SK-N-SH (cell line): ENCODE results near the gene THBD. TPM values are rescaled to one million over a fixed set of nuclear protein-coding genes. Genes with fewer than 3 reads are reported as not detected.

Experiments used
- CTCF ChIA-PET: fragments of 300-600, 350-600 bp; formaldehyde crosslinking; extraction: SDS; loops from one replicate; lab custom pipeline; 2021; lab: Yijun Ruan, JAX
- POLR2A ChIA-PET: fragments of 350-600 bp; sonication (Branson Sonifier 250); formaldehyde crosslinking; extraction: SDS; loops from one replicate; lab custom pipeline; 2020; ENCODE audit warnings: antibody characterized with exemption, inconsistent platforms; lab: Yijun Ruan, JAX
- DNase-seq: peaks from one replicate; pipeline ENCODE4 v3.0.0; 2012
- H2AFZ ChIP-seq: fragments of 200-600 bp; sonication (generic); 2 replicates; pipeline ENCODE4 v1.8.1; 2016; ENCODE audit warnings: antibody characterized with exemption, mild to moderate bottlenecking, low read depth
- H3F3A ChIP-seq: fragments of 200-600 bp; sonication (generic); replicated peaks from 2 replicates; pipeline ENCODE3; 2016; ENCODE audit warnings: antibody characterized with exemption, mild to moderate bottlenecking; ENCODE audit not compliant: insufficient read depth
- H3K27ac ChIP-seq, 2 experiments: fragments of 200-500 bp in 1 of 2; fragments of 200-600 bp in 1 of 2; sonication (Bioruptor generic) in 1 of 2; sonication (generic), shearing (Covaris generic) in 1 of 2; 2 replicates each; pipeline versions ENCODE4 v1.5.1 to v1.6.1; 2014 to 2016; ENCODE audit warnings: low read depth in 2 of 2, inconsistent platforms in 1 of 2, low read length in 1 of 2, mild to moderate bottlenecking in 1 of 2, mixed read lengths in 1 of 2
- H3K27me3 ChIP-seq: fragments of 200-600 bp; sonication (generic), shearing (Covaris generic); 2 replicates; pipeline ENCODE4 v1.6.1; 2016; ENCODE audit warnings: mixed run types; ENCODE audit not compliant: insufficient read depth
- H3K36me3 ChIP-seq, 2 experiments: fragments of 200-500 bp in 1 of 2; fragments of 200-600 bp in 1 of 2; sonication (Bioruptor generic) in 1 of 2; sonication (generic) in 1 of 2; replicated peaks in 1 of 2; 2 replicates each; pipeline versions ENCODE3 to v1.5.1; 2014 to 2016; ENCODE audit warnings: low read length in 1 of 2, mild to moderate bottlenecking in 1 of 2; ENCODE audit not compliant: insufficient read depth in 2 of 2, control insufficient read depth in 1 of 2
- H3K4me1 ChIP-seq, 2 experiments: fragments of 200-500 bp in 1 of 2; fragments of 200-600 bp in 1 of 2; sonication (Bioruptor generic) in 1 of 2; sonication (generic), shearing (Covaris generic) in 1 of 2; 2 replicates each; pipeline versions ENCODE4 v1.5.1 to v1.6.1; 2014 to 2016; ENCODE audit warnings: low read depth in 1 of 2, low read length in 1 of 2, mixed run types in 1 of 2; ENCODE audit not compliant: insufficient read depth in 2 of 2, control insufficient read depth in 1 of 2
- H3K4me2 ChIP-seq: fragments of 200-600 bp; sonication (generic), shearing (Covaris generic); 2 replicates; pipeline ENCODE4 v1.6.1; 2017; ENCODE audit warnings: mixed run types
- H3K4me3 ChIP-seq, 2 experiments: fragments of 200-500 bp in 1 of 2; fragments of 200-600 bp in 1 of 2; sonication (Bioruptor generic) in 1 of 2; sonication (generic), shearing (Covaris generic) in 1 of 2; 2 replicates each; pipeline versions ENCODE4 v1.5.1 to v1.8.1; 2014 to 2016; ENCODE audit warnings: low read depth in 2 of 2, inconsistent platforms in 1 of 2, low read length in 1 of 2, mild to moderate bottlenecking in 1 of 2, mixed read lengths in 1 of 2, moderate library complexity in 1 of 2
- H3K79me2 ChIP-seq: fragments of 200-600 bp; sonication (generic); 2 replicates; pipeline ENCODE4 v1.8.1; 2017; ENCODE audit warnings: mild to moderate bottlenecking; ENCODE audit not compliant: insufficient read depth
- H3K9ac ChIP-seq: fragments of 200-600 bp; sonication (generic); 2 replicates; pipeline ENCODE4 v1.6.1; 2017; ENCODE audit warnings: mixed run types
- H3K9me2 ChIP-seq: fragments of 200-600 bp; sonication (generic); 2 replicates; pipeline ENCODE4 v1.6.1; 2017; ENCODE audit warnings: mixed run types
- H3K9me3 ChIP-seq: fragments of 200-600 bp; sonication (generic); 2 replicates; pipeline ENCODE4 v1.6.1; 2017; ENCODE audit warnings: mixed run types, mild to moderate bottlenecking, moderate library complexity
- H4K20me1 ChIP-seq: fragments of 200-600 bp; sonication (generic); 2 replicates; pipeline ENCODE4 v1.6.1; 2017; ENCODE audit warnings: mild to moderate bottlenecking, mixed run types; ENCODE audit not compliant: insufficient read depth
- CHD2 ChIP-seq: fragments of 150-350 bp; IDR thresholded peaks from 2 replicates; pipeline ENCODE4 v1.6.1; 2018; ENCODE audit warnings: low read length; ENCODE audit not compliant: partially characterized antibody
- FOSL2 ChIP-seq: IDR thresholded peaks from 2 replicates; pipeline ENCODE4 v1.4.0; 2012; ENCODE audit warnings: low read depth, mild to moderate bottlenecking, moderate library complexity, borderline replicate concordance
- FOXJ3 ChIP-seq: sonication (generic); formaldehyde crosslinking; IDR thresholded peaks from 2 replicates; pipeline ENCODE4 v1.5.1; 2020; ENCODE audit warnings: mild to moderate bottlenecking, missing genetic modification reagents
- GABPA ChIP-seq: IDR thresholded peaks from 2 replicates; pipeline ENCODE4 v1.4.0; 2012; ENCODE audit warnings: low read depth, mild to moderate bottlenecking
- GATA2 ChIP-seq: sonication (generic); formaldehyde crosslinking; IDR thresholded peaks from 2 replicates; pipeline ENCODE4 v1.5.0; 2020; ENCODE audit warnings: mild to moderate bottlenecking, missing genetic modification reagents
- JUND ChIP-seq: IDR thresholded peaks from 2 replicates; pipeline ENCODE4 v1.4.0; 2012
- MEF2A ChIP-seq: IDR thresholded peaks from 2 replicates; pipeline ENCODE4 v1.4.0; 2012; ENCODE audit warnings: low read depth, borderline replicate concordance
- MXI1 ChIP-seq: IDR thresholded peaks from 2 replicates; pipeline ENCODE4 v1.6.1; 2012; ENCODE audit warnings: mild to moderate bottlenecking, low read depth, low read length, improper control_type of control experiment
- NFIC ChIP-seq: IDR thresholded peaks from 2 replicates; pipeline ENCODE4 v1.4.0; 2012; ENCODE audit warnings: borderline replicate concordance
- RFX5 ChIP-seq: IDR thresholded peaks from 2 replicates; pipeline ENCODE4 v1.6.1; 2012; ENCODE audit warnings: mild to moderate bottlenecking, improper control_type of control experiment, low read length
- TAF1 ChIP-seq: IDR thresholded peaks from 2 replicates; pipeline ENCODE4 v1.6.1; 2012; ENCODE audit warnings: low read depth, mild to moderate bottlenecking, low read length, moderate library complexity, borderline replicate concordance
- YY1 ChIP-seq: IDR thresholded peaks from 2 replicates; pipeline ENCODE4 v1.4.0; 2012; ENCODE audit warnings: low read depth, mild to moderate bottlenecking
- WGBS: methylation state at CpG from one replicate; pipeline ENCODE4 v1.1.6; 2017; ENCODE audit warnings: low lambda C conversion rate; 5-methylcytosine and 5-hydroxymethylcytosine counted together
- polyA plus RNA-seq, 3 experiments: library from polyadenylated mRNA; depleted of rRNA; stranded (reverse); fragments of >200 nt; gene quantifications; 2 replicates each; pipeline ENCODE4 v1.2.3, GENCODE V29; 2012
- TF ChIP-seq, protein P1 (sequence below): fragments of 150-350 bp; IDR thresholded peaks from 2 replicates; pipeline ENCODE4 v1.6.1; 2017; ENCODE audit warnings: antibody characterized with exemption, low read length, low read depth, borderline replicate concordance
- TF ChIP-seq, protein P2 (sequence below): IDR thresholded peaks from 2 replicates; pipeline ENCODE4; 2012
- TF ChIP-seq, protein P3 (sequence below): IDR thresholded peaks from 2 replicates; pipeline ENCODE4 v1.4.0; 2012; ENCODE audit warnings: low read depth
- TF ChIP-seq, protein P4 (sequence below): IDR thresholded peaks from 2 replicates; pipeline ENCODE4 v1.6.1; 2012; ENCODE audit warnings: mild to moderate bottlenecking, low read depth, low read length, moderate library complexity

The THBD gene
- polyA plus RNA-seq, 1 of the 3 experiments (the other 2 are of a cell fraction) = 0.33 TPM

DNA sequence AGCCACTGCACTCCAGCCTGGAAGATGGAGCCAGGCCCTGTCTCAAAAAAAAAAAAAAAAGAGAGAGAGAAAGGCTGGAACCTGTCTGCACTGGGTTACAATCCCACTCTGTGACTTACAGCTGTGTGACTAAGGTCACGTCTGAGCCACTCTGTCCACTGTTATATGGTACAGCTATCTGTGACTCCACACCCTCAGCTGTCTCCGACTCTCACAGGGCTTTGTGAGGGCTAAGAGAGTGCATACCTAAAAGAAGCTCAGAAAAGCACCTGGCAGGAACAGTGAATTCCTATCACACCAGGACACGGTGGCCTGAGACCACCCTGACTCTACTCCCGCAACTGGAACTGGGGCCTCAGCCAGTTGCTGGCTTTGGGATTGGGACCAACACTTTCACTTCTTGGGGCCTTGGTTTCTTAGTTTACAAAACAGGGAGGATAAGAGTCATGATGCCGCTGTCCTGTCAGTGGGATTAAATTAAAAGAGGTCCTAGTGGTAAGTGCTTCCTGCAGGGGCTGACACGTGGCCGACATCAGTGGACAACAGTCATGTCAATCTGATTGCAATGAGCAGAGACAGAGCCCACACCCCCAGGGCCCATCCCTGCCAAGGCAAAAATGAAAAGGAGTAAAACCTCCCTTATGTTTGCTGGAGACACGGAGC lies 42.4 kb upstream of the THBD start:
- Histone ChIP-seq H3K9me3 (no peaks in the 10 kb centered on the region), H3F3A (no peaks in the 10 kb centered on the region), H3K79me2 (no peaks in the 10 kb centered on the region), H3K4me3 (no peak overlapping the region), H3K36me3 (no peaks in the 10 kb centered on the region), H3K27me3 (peaks cover 84% of the 10 kb centered on the region), H3K27ac (no peak overlapping the region), H3K4me2 (no peak overlapping the region), H2AFZ (no peak overlapping the region)
- no peak for DNase-seq
- WGBS = 11% methylated on average over 6 of the region's 8 CpGs
- CTCF ChIA-PET = no interaction called here
- TF ChIP-seq FOXJ3 (CRISPR knock-in tag) = no peak
- no peak for TF ChIP-seq RFX5
- no peak for TF ChIP-seq TAF1
- no peak for TF ChIP-seq FOSL2
- TF ChIP-seq, protein P1, sequence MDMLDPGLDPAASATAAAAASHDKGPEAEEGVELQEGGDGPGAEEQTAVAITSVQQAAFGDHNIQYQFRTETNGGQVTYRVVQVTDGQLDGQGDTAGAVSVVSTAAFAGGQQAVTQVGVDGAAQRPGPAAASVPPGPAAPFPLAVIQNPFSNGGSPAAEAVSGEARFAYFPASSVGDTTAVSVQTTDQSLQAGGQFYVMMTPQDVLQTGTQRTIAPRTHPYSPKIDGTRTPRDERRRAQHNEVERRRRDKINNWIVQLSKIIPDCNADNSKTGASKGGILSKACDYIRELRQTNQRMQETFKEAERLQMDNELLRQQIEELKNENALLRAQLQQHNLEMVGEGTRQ = no peak
- no peak for TF ChIP-seq JUND
- no peak for TF ChIP-seq CHD2
- TF ChIP-seq, protein P2, sequence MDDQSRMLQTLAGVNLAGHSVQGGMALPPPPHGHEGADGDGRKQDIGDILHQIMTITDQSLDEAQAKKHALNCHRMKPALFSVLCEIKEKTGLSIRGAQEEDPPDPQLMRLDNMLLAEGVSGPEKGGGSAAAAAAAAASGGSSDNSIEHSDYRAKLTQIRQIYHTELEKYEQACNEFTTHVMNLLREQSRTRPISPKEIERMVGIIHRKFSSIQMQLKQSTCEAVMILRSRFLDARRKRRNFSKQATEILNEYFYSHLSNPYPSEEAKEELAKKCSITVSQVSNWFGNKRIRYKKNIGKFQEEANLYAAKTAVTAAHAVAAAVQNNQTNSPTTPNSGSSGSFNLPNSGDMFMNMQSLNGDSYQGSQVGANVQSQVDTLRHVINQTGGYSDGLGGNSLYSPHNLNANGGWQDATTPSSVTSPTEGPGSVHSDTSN = no peak
- TF ChIP-seq MXI1 = no peak
- TF ChIP-seq, protein P3, sequence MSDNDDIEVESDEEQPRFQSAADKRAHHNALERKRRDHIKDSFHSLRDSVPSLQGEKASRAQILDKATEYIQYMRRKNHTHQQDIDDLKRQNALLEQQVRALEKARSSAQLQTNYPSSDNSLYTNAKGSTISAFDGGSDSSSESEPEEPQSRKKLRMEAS = no peak
- TF ChIP-seq, protein P4, sequence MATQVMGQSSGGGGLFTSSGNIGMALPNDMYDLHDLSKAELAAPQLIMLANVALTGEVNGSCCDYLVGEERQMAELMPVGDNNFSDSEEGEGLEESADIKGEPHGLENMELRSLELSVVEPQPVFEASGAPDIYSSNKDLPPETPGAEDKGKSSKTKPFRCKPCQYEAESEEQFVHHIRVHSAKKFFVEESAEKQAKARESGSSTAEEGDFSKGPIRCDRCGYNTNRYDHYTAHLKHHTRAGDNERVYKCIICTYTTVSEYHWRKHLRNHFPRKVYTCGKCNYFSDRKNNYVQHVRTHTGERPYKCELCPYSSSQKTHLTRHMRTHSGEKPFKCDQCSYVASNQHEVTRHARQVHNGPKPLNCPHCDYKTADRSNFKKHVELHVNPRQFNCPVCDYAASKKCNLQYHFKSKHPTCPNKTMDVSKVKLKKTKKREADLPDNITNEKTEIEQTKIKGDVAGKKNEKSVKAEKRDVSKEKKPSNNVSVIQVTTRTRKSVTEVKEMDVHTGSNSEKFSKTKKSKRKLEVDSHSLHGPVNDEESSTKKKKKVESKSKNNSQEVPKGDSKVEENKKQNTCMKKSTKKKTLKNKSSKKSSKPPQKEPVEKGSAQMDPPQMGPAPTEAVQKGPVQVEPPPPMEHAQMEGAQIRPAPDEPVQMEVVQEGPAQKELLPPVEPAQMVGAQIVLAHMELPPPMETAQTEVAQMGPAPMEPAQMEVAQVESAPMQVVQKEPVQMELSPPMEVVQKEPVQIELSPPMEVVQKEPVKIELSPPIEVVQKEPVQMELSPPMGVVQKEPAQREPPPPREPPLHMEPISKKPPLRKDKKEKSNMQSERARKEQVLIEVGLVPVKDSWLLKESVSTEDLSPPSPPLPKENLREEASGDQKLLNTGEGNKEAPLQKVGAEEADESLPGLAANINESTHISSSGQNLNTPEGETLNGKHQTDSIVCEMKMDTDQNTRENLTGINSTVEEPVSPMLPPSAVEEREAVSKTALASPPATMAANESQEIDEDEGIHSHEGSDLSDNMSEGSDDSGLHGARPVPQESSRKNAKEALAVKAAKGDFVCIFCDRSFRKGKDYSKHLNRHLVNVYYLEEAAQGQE = no peak
- no peak for TF ChIP-seq GABPA
- no peak for TF ChIP-seq NFIC
- no peak for TF ChIP-seq YY1
- no peak for TF ChIP-seq MEF2A
- no peak for TF ChIP-seq GATA2 (CRISPR knock-in tag)
- TF ChIP-seq, all 33 proteins: peak for 0
- no peaks in the 10 kb centered on the region for H4K20me1 ChIP-seq
- H3K9me2 ChIP-seq = no peaks in the 10 kb centered on the region
- POLR2A ChIA-PET = no interaction called here
- H3K9ac ChIP-seq = no peak overlapping the region
- no peaks in the 10 kb centered on the region for H3K4me1 ChIP-seq
